ENCODE measurements around the gene NT5E. TPM values are rescaled to one million over a fixed set of nuclear protein-coding genes. Genes with fewer than 3 reads are reported as not detected.

NT5E gene
- total and polyA plus RNA-seq, 4 donors, result 13.5 to 51.5 (median 34.1) TPM

GRCh38 chr6:85422996-85423395 lies 26.9 kb upstream of the NT5E start:
- no peak overlapping the region for H3K9ac ChIP-seq (ENCODE audit: low read depth in 1 of 2, low read length in 2 of 2)
- TF ChIP-seq, protein P1, sequence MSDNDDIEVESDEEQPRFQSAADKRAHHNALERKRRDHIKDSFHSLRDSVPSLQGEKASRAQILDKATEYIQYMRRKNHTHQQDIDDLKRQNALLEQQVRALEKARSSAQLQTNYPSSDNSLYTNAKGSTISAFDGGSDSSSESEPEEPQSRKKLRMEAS (IDR thresholded peaks at IDR 0.05), result no peak
- TF ChIP-seq TAF1 (conservative IDR thresholded peaks at IDR 0.05) (no peak), HNF4A (conservative IDR thresholded peaks at IDR 0.05) (no peak), RAD21 (IDR thresholded peaks at IDR 0.05) (no peak), GABPA (IDR thresholded peaks at IDR 0.05 in 1 of 2, conservative IDR thresholded peaks at IDR 0.05 in 1 of 2) (no peak), EGR1 (IDR thresholded peaks at IDR 0.05; ENCODE audit: low read depth in 2 of 2) (no peak), JUND (IDR thresholded peaks at IDR 0.05) (no peak), SP1 (IDR thresholded peaks at IDR 0.05) (no peak), FOXA1 (IDR thresholded peaks at IDR 0.05) (no peak), REST (IDR thresholded peaks at IDR 0.05) (no peak), FOXA2 (IDR thresholded peaks at IDR 0.05) (no peak), NR2F2 (IDR thresholded peaks at IDR 0.05) (no peak)
- TF ChIP-seq, protein P2, sequence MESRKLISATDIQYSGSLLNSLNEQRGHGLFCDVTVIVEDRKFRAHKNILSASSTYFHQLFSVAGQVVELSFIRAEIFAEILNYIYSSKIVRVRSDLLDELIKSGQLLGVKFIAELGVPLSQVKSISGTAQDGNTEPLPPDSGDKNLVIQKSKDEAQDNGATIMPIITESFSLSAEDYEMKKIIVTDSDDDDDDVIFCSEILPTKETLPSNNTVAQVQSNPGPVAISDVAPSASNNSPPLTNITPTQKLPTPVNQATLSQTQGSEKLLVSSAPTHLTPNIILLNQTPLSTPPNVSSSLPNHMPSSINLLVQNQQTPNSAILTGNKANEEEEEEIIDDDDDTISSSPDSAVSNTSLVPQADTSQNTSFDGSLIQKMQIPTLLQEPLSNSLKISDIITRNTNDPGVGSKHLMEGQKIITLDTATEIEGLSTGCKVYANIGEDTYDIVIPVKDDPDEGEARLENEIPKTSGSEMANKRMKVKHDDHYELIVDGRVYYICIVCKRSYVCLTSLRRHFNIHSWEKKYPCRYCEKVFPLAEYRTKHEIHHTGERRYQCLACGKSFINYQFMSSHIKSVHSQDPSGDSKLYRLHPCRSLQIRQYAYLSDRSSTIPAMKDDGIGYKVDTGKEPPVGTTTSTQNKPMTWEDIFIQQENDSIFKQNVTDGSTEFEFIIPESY (IDR thresholded peaks at IDR 0.05), result no peak
- TF ChIP-seq, protein P3, sequence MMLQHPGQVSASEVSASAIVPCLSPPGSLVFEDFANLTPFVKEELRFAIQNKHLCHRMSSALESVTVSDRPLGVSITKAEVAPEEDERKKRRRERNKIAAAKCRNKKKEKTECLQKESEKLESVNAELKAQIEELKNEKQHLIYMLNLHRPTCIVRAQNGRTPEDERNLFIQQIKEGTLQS (IDR thresholded peaks at IDR 0.05), result no peak
- WGBS, result 93% methylated on average over 5 of the region's 5 CpGs
- DNase-seq (ENCODE audit: low spot score), result no peak
- no peaks in the 10 kb centered on the region for H3K4me1 ChIP-seq (ENCODE audit: control insufficient read depth in 4 of 4, insufficient read depth in 4 of 4, low read length in 3 of 4)
- H3K9me3 ChIP-seq (ENCODE audit: control insufficient read depth in 4 of 4, low read length in 3 of 4), result no peaks in the 10 kb centered on the region
- no peaks in the 10 kb centered on the region for H3K36me3 ChIP-seq (ENCODE audit: control insufficient read depth in 4 of 4, insufficient read depth in 3 of 4, low read depth in 1 of 4, low read length in 3 of 4)
- no peak overlapping the region for H3K27ac ChIP-seq (ENCODE audit: low read depth in 1 of 2, low read length in 2 of 2)
- no peak overlapping the region for H3K4me3 ChIP-seq (ENCODE audit: low read depth in 1 of 3, low read length in 3 of 3)
- no peaks in the 10 kb centered on the region for H3K27me3 ChIP-seq (ENCODE audit: control insufficient read depth in 4 of 4, insufficient read depth in 4 of 4, low read length in 3 of 4)

- 87% methylated on average over 2 of the region's 2 CpGs for WGBS
- H3K4me3 ChIP-seq (ENCODE audit: low read depth in 1 of 3, low read length in 3 of 3), result no peak overlapping the region
- H3K9me3 ChIP-seq (ENCODE audit: control insufficient read depth in 4 of 4, low read length in 3 of 4), result no peaks in the 10 kb centered on the region
- H3K36me3 ChIP-seq (ENCODE audit: control insufficient read depth in 4 of 4, insufficient read depth in 3 of 4, low read depth in 1 of 4, low read length in 3 of 4), result no peaks in the 10 kb centered on the region
- no peak overlapping the region for H3K27ac ChIP-seq (ENCODE audit: low read depth in 1 of 2, low read length in 2 of 2)
- no peaks in the 10 kb centered on the region for H3K4me1 ChIP-seq (ENCODE audit: control insufficient read depth in 4 of 4, insufficient read depth in 4 of 4, low read length in 3 of 4)
- no peaks in the 10 kb centered on the region for H3K27me3 ChIP-seq (ENCODE audit: control insufficient read depth in 4 of 4, insufficient read depth in 4 of 4, low read length in 3 of 4)
- H3K9ac ChIP-seq (ENCODE audit: low read depth in 1 of 2, low read length in 2 of 2), result no peak overlapping the region
- DNase-seq (ENCODE audit: low spot score), result no peak
- no peak for TF ChIP-seq HNF4A (conservative IDR thresholded peaks at IDR 0.05)
- TF ChIP-seq, protein P2 (IDR thresholded peaks at IDR 0.05), result no peak
- TF ChIP-seq RAD21 (IDR thresholded peaks at IDR 0.05), result no peak
- TF ChIP-seq, protein P3 (IDR thresholded peaks at IDR 0.05), result no peak
- TF ChIP-seq HNF4G (IDR thresholded peaks at IDR 0.05), result no peak
- no peak for TF ChIP-seq GABPA (IDR thresholded peaks at IDR 0.05 in 1 of 2, conservative IDR thresholded peaks at IDR 0.05 in 1 of 2)
- no peak for TF ChIP-seq JUND (IDR thresholded peaks at IDR 0.05)
- TF ChIP-seq, protein P1 (IDR thresholded peaks at IDR 0.05), result no peak
- no peak for TF ChIP-seq REST (IDR thresholded peaks at IDR 0.05)
- TF ChIP-seq EGR1 (IDR thresholded peaks at IDR 0.05; ENCODE audit: low read depth in 2 of 2), result no peak
- no peak for TF ChIP-seq FOXA2 (IDR thresholded peaks at IDR 0.05)
- TF ChIP-seq, protein P4, sequence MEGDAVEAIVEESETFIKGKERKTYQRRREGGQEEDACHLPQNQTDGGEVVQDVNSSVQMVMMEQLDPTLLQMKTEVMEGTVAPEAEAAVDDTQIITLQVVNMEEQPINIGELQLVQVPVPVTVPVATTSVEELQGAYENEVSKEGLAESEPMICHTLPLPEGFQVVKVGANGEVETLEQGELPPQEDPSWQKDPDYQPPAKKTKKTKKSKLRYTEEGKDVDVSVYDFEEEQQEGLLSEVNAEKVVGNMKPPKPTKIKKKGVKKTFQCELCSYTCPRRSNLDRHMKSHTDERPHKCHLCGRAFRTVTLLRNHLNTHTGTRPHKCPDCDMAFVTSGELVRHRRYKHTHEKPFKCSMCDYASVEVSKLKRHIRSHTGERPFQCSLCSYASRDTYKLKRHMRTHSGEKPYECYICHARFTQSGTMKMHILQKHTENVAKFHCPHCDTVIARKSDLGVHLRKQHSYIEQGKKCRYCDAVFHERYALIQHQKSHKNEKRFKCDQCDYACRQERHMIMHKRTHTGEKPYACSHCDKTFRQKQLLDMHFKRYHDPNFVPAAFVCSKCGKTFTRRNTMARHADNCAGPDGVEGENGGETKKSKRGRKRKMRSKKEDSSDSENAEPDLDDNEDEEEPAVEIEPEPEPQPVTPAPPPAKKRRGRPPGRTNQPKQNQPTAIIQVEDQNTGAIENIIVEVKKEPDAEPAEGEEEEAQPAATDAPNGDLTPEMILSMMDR (IDR thresholded peaks at IDR 0.05; ENCODE audit: low read depth, low read length, missing input control), result no peak
- no peak for TF ChIP-seq SP1 (IDR thresholded peaks at IDR 0.05)
- no peak for TF ChIP-seq YY1 (IDR thresholded peaks at IDR 0.05)
Observed at GRCh38 chr6:85424981-85425380, 24.9 kb upstream of the NT5E start.
